ENCODE measurements around the gene THAP12.

THAP12 gene

GRCh38 chr11:76361374-76361773 is 19.6 kb downstream of the THAP12 start:
- H3K4me3 ChIP-seq (ENCODE audit: low read depth, low read length): no peak overlapping the region
- TF ChIP-seq CTCF (IDR thresholded peaks at IDR 0.05; ENCODE audit: low read depth, low read length): no peak

- no peak overlapping the region for H3K4me3 ChIP-seq (ENCODE audit: low read depth, low read length)
- no peak for TF ChIP-seq CTCF (IDR thresholded peaks at IDR 0.05; ENCODE audit: low read depth, low read length)
Measured at GRCh38 chr11:76355172-76355571, 25.8 kb downstream of the THAP12 start.

- no peak overlapping the region for H3K4me3 ChIP-seq (ENCODE audit: low read depth, low read length)
- no peak for TF ChIP-seq CTCF (IDR thresholded peaks at IDR 0.05; ENCODE audit: low read depth, low read length)
Measured at GRCh38 chr11:76348348-76348747, 32.6 kb downstream of the THAP12 start.

GRCh38 chr11:76347466-76347865 is 33.5 kb downstream of the THAP12 start:
- no peak overlapping the region for H3K4me3 ChIP-seq (ENCODE audit: low read depth, low read length)
- no peak for TF ChIP-seq CTCF (IDR thresholded peaks at IDR 0.05; ENCODE audit: low read depth, low read length)

GRCh38 chr11:76339221-76339620 is 41.7 kb downstream of the THAP12 start:
- H3K4me3 ChIP-seq (ENCODE audit: low read depth, low read length): no peak overlapping the region
- TF ChIP-seq CTCF (IDR thresholded peaks at IDR 0.05; ENCODE audit: low read depth, low read length): no peak

GRCh38 chr11:76337923-76338322 is 43.0 kb downstream of the THAP12 start:
- no peak overlapping the region for H3K4me3 ChIP-seq (ENCODE audit: low read depth, low read length)
- TF ChIP-seq CTCF (IDR thresholded peaks at IDR 0.05; ENCODE audit: low read depth, low read length): no peak

- TF ChIP-seq CTCF (IDR thresholded peaks at IDR 0.05; ENCODE audit: low read depth, low read length): no peak
- H3K4me3 ChIP-seq (ENCODE audit: low read depth, low read length): no peak overlapping the region
Measured at GRCh38 chr11:76337469-76337868, 43.5 kb downstream of the THAP12 start.

All from WI38 (cell line).